Measurements from ENCODE around the gene CDC5L.

The CDC5L gene

DNA sequence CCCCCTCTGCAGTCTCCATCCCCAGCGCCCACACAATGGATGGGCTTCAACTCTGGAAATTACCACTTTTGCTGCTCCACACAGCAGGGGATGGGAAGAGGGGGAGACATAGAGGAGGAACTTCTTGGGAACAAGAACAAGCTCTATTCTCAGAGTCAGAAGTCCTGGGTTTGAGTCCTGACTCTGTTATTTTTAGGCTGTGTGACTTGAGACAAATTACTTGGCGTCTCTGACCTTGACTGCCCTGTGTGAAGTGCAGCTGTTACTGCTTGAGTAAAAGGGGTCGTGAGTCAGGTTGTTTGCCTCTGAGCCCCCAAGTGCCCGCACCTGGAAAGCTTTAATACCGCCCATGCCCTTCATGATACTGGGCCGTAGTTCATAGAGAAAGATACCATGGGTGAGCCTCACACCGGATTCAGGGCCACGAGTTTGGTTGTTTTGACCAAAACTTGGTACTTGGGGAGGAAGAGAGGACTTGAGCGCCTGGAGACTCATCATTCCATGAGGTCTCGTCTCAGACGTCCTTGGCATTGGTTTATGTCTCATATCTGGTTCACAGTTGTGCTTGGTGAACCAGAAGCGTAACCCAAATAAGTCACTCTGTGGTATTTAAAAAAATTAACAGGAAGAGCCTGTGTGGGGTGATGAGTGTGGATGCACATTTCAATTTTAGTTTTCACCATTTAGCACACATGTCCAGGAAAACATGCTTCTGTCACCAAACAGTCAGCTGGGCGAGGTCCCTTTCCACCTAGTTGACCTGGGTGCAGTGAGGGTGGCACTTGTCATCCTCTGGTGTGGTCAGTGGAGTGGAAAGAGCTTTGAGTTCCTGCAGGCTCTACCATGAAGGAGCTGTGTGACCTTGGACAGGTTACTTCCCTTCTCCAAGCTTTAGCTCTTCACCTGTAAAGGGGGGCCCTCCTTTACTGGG, 75.6 kb downstream of the CDC5L start:
- Histone ChIP-seq H3F3A (ENCODE audit: insufficient read depth, low read length) (no peaks in the 10 kb centered on the region), H3K9me3 (ENCODE audit: low read length) (no peaks in the 10 kb centered on the region), H3K36me3 (ENCODE audit: insufficient read depth, low read length) (no peaks in the 10 kb centered on the region), H3K9me2 (ENCODE audit: low read depth, low read length) (no peaks in the 10 kb centered on the region), H4K20me1 (ENCODE audit: insufficient read depth, low read length) (no peaks in the 10 kb centered on the region), H3K9ac (ENCODE audit: low read length) (no peak overlapping the region), H2AFZ (ENCODE audit: low read length) (no peak overlapping the region), H3K79me2 (ENCODE audit: insufficient read depth, low read length) (no peaks in the 10 kb centered on the region), H3K4me2 (ENCODE audit: low read length) (no peak overlapping the region), H3K4me1 (ENCODE audit: insufficient read depth, low read length, severe bottlenecking) (no peaks in the 10 kb centered on the region), H3K4me3 (ENCODE audit: low read depth, low read length, poor library complexity, severe bottlenecking) (no peak overlapping the region), H3K27me3 (ENCODE audit: insufficient read depth, low read length) (0 out of 2 replicates have a peak, but pooled peaks cover 5% of the 10 kb centered on the region), H3K27ac (ENCODE audit: low read depth, low read length, poor library complexity, severe bottlenecking) (no peak overlapping the region)
- TF ChIP-seq, protein P1, sequence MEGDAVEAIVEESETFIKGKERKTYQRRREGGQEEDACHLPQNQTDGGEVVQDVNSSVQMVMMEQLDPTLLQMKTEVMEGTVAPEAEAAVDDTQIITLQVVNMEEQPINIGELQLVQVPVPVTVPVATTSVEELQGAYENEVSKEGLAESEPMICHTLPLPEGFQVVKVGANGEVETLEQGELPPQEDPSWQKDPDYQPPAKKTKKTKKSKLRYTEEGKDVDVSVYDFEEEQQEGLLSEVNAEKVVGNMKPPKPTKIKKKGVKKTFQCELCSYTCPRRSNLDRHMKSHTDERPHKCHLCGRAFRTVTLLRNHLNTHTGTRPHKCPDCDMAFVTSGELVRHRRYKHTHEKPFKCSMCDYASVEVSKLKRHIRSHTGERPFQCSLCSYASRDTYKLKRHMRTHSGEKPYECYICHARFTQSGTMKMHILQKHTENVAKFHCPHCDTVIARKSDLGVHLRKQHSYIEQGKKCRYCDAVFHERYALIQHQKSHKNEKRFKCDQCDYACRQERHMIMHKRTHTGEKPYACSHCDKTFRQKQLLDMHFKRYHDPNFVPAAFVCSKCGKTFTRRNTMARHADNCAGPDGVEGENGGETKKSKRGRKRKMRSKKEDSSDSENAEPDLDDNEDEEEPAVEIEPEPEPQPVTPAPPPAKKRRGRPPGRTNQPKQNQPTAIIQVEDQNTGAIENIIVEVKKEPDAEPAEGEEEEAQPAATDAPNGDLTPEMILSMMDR (IDR thresholded peaks at IDR 0.05; ENCODE audit: low read length): no peak
- TF ChIP-seq EZH2 (IDR thresholded peaks at IDR 0.05; ENCODE audit: borderline replicate concordance, low read length): no peak

DNA sequence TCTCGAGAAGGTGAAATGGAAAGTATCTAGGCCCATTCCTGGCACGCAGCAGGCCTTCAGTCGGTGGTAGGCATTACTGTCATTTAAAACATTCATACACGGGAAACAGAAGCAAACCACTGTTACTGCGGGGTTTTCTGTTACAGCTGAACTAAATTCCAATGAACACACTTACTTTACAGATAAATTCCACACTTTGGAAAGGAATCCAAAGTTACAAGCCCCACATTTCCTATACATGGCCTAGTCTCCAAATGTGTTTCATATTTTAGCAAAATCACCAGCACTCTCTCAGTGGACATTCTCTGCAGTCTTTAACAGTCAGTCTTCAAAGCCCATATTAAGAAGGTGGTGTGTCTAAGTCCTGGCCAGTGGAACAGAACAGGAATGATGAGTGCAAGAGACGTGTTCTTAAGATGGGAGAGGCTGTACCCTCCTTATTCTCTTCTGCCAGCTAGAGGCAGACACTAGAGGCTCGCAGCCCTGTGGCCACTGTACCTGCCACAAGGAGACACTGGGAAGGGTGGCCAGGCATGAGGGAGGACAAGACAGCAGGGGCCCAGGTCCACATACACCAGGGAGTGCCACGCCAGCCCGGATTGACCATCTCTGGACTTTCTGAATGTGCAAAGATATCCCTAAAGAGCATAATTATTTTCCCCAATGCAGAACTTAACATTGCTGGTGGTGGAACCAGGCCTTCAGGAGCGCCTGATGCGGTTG, 76.4 kb downstream of the CDC5L start:
- Histone ChIP-seq H2AFZ (ENCODE audit: low read length) (no peak overlapping the region), H3K9me3 (ENCODE audit: low read length) (no peaks in the 10 kb centered on the region), H3K27me3 (ENCODE audit: insufficient read depth, low read length) (0 out of 2 replicates have a peak, but pooled peaks cover 5% of the 10 kb centered on the region), H3F3A (ENCODE audit: insufficient read depth, low read length) (no peaks in the 10 kb centered on the region), H3K4me3 (ENCODE audit: low read depth, low read length, poor library complexity, severe bottlenecking) (no peak overlapping the region), H3K9me2 (ENCODE audit: low read depth, low read length) (no peaks in the 10 kb centered on the region), H3K79me2 (ENCODE audit: insufficient read depth, low read length) (no peaks in the 10 kb centered on the region), H4K20me1 (ENCODE audit: insufficient read depth, low read length) (no peaks in the 10 kb centered on the region), H3K4me1 (ENCODE audit: insufficient read depth, low read length, severe bottlenecking) (no peaks in the 10 kb centered on the region), H3K36me3 (ENCODE audit: insufficient read depth, low read length) (no peaks in the 10 kb centered on the region), H3K27ac (ENCODE audit: low read depth, low read length, poor library complexity, severe bottlenecking) (no peak overlapping the region), H3K9ac (ENCODE audit: low read length) (no peak overlapping the region), H3K4me2 (ENCODE audit: low read length) (no peak overlapping the region)
- no peak for TF ChIP-seq EZH2 (IDR thresholded peaks at IDR 0.05; ENCODE audit: borderline replicate concordance, low read length)
- TF ChIP-seq, protein P1 (IDR thresholded peaks at IDR 0.05; ENCODE audit: low read length): no peak

DNA sequence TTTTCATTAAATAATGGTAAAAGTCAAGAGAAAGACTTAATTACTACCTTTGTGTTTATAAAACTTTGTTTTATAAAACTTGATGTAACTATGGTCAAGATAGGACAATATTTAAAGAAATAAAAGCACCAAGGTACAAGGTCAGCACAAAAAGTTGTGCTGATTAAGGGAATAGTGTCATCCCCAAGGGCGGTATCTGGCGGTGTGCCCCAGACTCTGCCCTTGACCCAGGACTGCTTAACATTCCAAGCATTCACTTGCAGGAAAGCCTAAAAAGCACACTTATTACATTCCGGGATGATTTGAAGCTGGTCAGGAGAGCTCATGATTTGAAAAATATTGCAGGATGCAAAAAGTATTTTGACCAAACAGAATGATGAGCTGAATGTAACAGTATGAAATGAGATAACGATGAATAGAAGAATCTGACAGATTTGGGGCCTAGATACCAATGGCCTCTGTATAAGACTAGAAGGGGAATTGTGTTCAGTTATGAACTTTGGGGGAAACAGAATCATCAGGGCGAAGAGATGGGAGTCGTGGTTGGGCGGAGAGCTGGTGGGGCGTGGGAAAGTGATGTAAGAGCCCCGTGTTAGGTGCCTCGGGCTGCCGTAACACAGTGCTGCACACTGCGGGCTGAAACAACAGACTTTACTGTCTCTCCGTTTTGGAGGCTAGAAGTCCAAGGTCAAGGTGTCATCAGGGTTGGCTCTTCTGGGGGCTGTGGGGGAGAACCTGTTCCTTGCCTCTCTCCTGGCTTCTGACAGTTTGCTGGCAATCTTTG, 77.2 kb downstream of the CDC5L start:
- H3K27ac ChIP-seq (ENCODE audit: low read depth, low read length, poor library complexity, severe bottlenecking): no peak overlapping the region
- H4K20me1 ChIP-seq (ENCODE audit: insufficient read depth, low read length): no peaks in the 10 kb centered on the region
- no peak overlapping the region for H3K4me3 ChIP-seq (ENCODE audit: low read depth, low read length, poor library complexity, severe bottlenecking)
- TF ChIP-seq, protein P1 (IDR thresholded peaks at IDR 0.05; ENCODE audit: low read length): no peak
- no peak for TF ChIP-seq EZH2 (IDR thresholded peaks at IDR 0.05; ENCODE audit: borderline replicate concordance, low read length)
- no peaks in the 10 kb centered on the region for H3F3A ChIP-seq (ENCODE audit: insufficient read depth, low read length)
- H3K9me2 ChIP-seq (ENCODE audit: low read depth, low read length): no peaks in the 10 kb centered on the region
- H3K79me2 ChIP-seq (ENCODE audit: insufficient read depth, low read length): no peaks in the 10 kb centered on the region
- no peak overlapping the region for H3K4me2 ChIP-seq (ENCODE audit: low read length)
- H3K9ac ChIP-seq (ENCODE audit: low read length): no peak overlapping the region
- no peaks in the 10 kb centered on the region for H3K4me1 ChIP-seq (ENCODE audit: insufficient read depth, low read length, severe bottlenecking)
- no peaks in the 10 kb centered on the region for H3K36me3 ChIP-seq (ENCODE audit: insufficient read depth, low read length)
- H2AFZ ChIP-seq (ENCODE audit: low read length): no peak overlapping the region
- H3K9me3 ChIP-seq (ENCODE audit: low read length): no peaks in the 10 kb centered on the region
- 0 out of 2 replicates have a peak, but pooled peaks cover 5% of the 10 kb centered on the region for H3K27me3 ChIP-seq (ENCODE audit: insufficient read depth, low read length)

Data from OCI-LY1 (cell line).